Adrenal gland (tissue), 12 donors: ENCODE data around the gene NXN. TPM values are rescaled to one million over a fixed set of nuclear protein-coding genes. Genes with fewer than 3 reads are reported as not detected.
"Not testable (repeated sequence)": the region's sequence is repeated elsewhere in the genome, so short reads cannot be mapped to it uniquely, and the experiment has no call there.

ENCODE experiments used
- DNase-seq, 7 donors: peaks; one replicate each; pipeline ENCODE4 v3.0.0-alpha.2; 2019 to 2020
- H3K27ac ChIP-seq, 5 donors: fragments of 200-600 bp; sonication (generic) in 4 of 5; 1 replicate in 3 of 5; 2 replicates in 2 of 5; pipeline versions ENCODE4 v1.5.1 to v1.8.0; 2016 to 2020; ENCODE audit warnings: mild to moderate bottlenecking in 1 of 5
- H3K27me3 ChIP-seq: fragments of 200-600 bp; 2 replicates; pipeline ENCODE4 v1.8.0; 2021
- H3K36me3 ChIP-seq, 2 donors: fragments of 200-600 bp; replicated peaks in 1 of 2; 1 replicate in 1 of 2; 2 replicates in 1 of 2; pipeline versions ENCODE4 v1.5.1 to v1.8.0; 2018 to 2022
- H3K4me1 ChIP-seq, 2 donors: fragments of 200-600 bp; replicated peaks in 1 of 2; 1 replicate in 1 of 2; 2 replicates in 1 of 2; pipeline versions ENCODE4 v1.5.1 to v1.8.0; 2018 to 2021
- H3K4me3 ChIP-seq, 4 donors: fragments of 200-600 bp; sonication (generic) in 3 of 4; one replicate each; pipeline ENCODE4 v1.5.1; 2016 to 2018
- H3K9me3 ChIP-seq, 3 donors: fragments of 200-600 bp; sonication (generic) in 1 of 3; replicated peaks in 1 of 3; 1 replicate in 2 of 3; 2 replicates in 1 of 3; pipeline versions ENCODE4 v1.5.1 to v1.8.0; 2016 to 2021
- CTCF ChIP-seq, 6 experiments: fragments of 450-650 bp in 4 of 6; fragments of 200-600 bp in 2 of 6; sonication (generic) in 1 of 6; IDR thresholded peaks; 1 replicate in 5 of 6; 2 replicates in 1 of 6; pipeline versions ENCODE4 v1.5.1 to v1.8.0; 2016 to 2021; ENCODE audit warnings: antibody characterized with exemption in 6 of 6, mild to moderate bottlenecking in 2 of 6, moderate library complexity in 1 of 6
- POLR2A ChIP-seq, 2 donors: fragments of 450-650 bp; IDR thresholded peaks; one replicate each; pipeline ENCODE4 v1.6.1; 2017; ENCODE audit warnings: antibody characterized with exemption in 2 of 2, mild to moderate bottlenecking in 2 of 2, moderate library complexity in 1 of 2
- WGBS, 4 donors: extraction: QIAGEN DNeasy Blood & Tissue Kit in 2 of 4; methylation state at CpG; one replicate each; pipeline versions ENCODE4 v1.1.5 to v1.1.7; 2013 to 2017; 5-methylcytosine and 5-hydroxymethylcytosine counted together
- intact Hi-C, 2 donors: fragments of 100-400 bp; cut with DNase I; formaldehyde crosslinking; loops; one replicate each; pipeline versions ENCODE4 v1.14.1 to v1.15.0; 2022 to 2023
- polyA plus RNA-seq, 3 donors: library from polyadenylated mRNA; stranded (reverse); fragments of 200-250 nt in 2 of 3; fragments of 350-450 nt in 1 of 3; fragmentation: Illumina TruSeq in 1 of 3; extraction: RNeasy Lipid Tissue Mini Kit (QIAGEN cat#74804) in 1 of 3; gene quantifications; one replicate each; pipeline ENCODE4 v1.2.3, GENCODE V29; 2013 to 2014
- total RNA-seq, 9 donors: library from RNA; depleted of rRNA in 4 of 9; stranded (reverse); fragments of >200 nt in 4 of 9; fragments of 120-200 nt in 1 of 9; fragmentation: NEBNext Ultra II Directional in 1 of 9; extraction: Animal tissue kit (Norgen Biotek cat#: 25700) in 1 of 9; gene quantifications; one replicate each; pipeline versions ENCODE4 v1.1.0 to v1.2.4, GENCODE V29; 2013 to 2023
- donor health status: healthy with polysubstance abuse.
- donor health status: Bipolar disorder and iron deficiency.
- donor health status: DM: yes; HTN: yes; CAD: no.
- donor health status: DM: no; HTN: no; CAD: no.
- donor health status: DM: no; HTN: no; CAD: no.
- donor health status: DM: yes; HTN: yes; CAD: no.

NXN gene
- total and polyA plus RNA-seq, 12 donors: 3.6 to 24.7 (median 10.9) TPM

- Histone ChIP-seq H3K9me3 (no peaks in the 10 kb centered on the region), H3K4me1 (peaks cover 34 to 74% of the 10 kb centered on the region in 2 donors), H3K4me3 (no peak overlapping the region), H3K27ac (peak overlapping the region in 3 of 5 donors; percentile 9 to 96 (median 92)), H3K36me3 (peaks cover 0 to 42% of the 10 kb centered on the region in 2 donors), H3K27me3 (no peaks in the 10 kb centered on the region)
- intact Hi-C loops: no loop called here
- 46 to 60% (median 55%) methylated on average over 9 to 15 of the region's 15 CpGs for WGBS, 4 donors
- DNase-seq: peak in 4 of 7 donors; percentile 27 to 69 (median 50)
- TF ChIP-seq POLR2A (IDR thresholded peaks at IDR 0.05) (no peak), CTCF (IDR thresholded peaks at IDR 0.05) (no peak)
These were observed 21.3 kb upstream of the NXN start for GRCh38 chr17:1000597-1001461.

- H3K9me3 ChIP-seq: no peaks in the 10 kb centered on the region
- H3K4me3 ChIP-seq: peak overlapping the region in 1 of 4 donors; percentile 95
- H3K36me3 ChIP-seq: peaks cover 0 to 37% of the 10 kb centered on the region in 2 donors
- peak overlapping the region in 1 of 5 donors; percentile 92 for H3K27ac ChIP-seq
- H3K4me1 ChIP-seq: peaks cover 10 to 48% of the 10 kb centered on the region in 2 donors
- no peak for DNase-seq
- TF ChIP-seq CTCF (IDR thresholded peaks at IDR 0.05): no peak
- no peak for TF ChIP-seq POLR2A (IDR thresholded peaks at IDR 0.05)
- 19 to 34% (median 27%) methylated on average over 2 of the region's 2 CpGs for WGBS, 4 donors
- no peaks in the 10 kb centered on the region for H3K27me3 ChIP-seq
- intact Hi-C loops: no loop called here
These were observed 18.5 kb upstream of the NXN start for GRCh38 chr17:998111-998510.

GRCh38 chr17:996554-997344 lies 17.2 kb upstream of the NXN start, which contains the start of gene TIMM22:
TSS of gene TIMM22 (plus strand) at chr17:997129. CDS start at chr17:997143, 14 bp downstream.
- TF ChIP-seq POLR2A (IDR thresholded peaks at IDR 0.05) (peak; percentile 78 to 81), CTCF (IDR thresholded peaks at IDR 0.05) (peak; percentile 88 to 97 (median 90))
- peak within 1 kb of the TSS; percentile 48 to 97 (median 72) for H3K4me3 ChIP-seq
- DNase-seq: peak; percentile 92 to 96 (median 93)
- H3K9me3 ChIP-seq: no peaks in the 10 kb centered on the region
- 0 to 1% (median 0%) methylated on average over 26 to 71 of the region's 71 CpGs; no CpG with 5 or more reads in 1 of the 4 donors for WGBS, 4 donors
- intact Hi-C loops: no loop called here
- no peaks in the 10 kb centered on the region for H3K27me3 ChIP-seq
- peaks cover 10 to 34% of the 10 kb centered on the region in 2 donors for H3K4me1 ChIP-seq
- H3K36me3 ChIP-seq: peaks cover 0 to 24% of the 10 kb centered on the region in 2 donors
- H3K27ac ChIP-seq: peak within 1 kb of the TSS; percentile 22 to 93 (median 85)

GRCh38 chr17:995324-995723 lies 15.7 kb upstream of the NXN start:
- H3K27me3 ChIP-seq, H3K27ac ChIP-seq, H3K9me3 ChIP-seq, H3K4me3 ChIP-seq, intact Hi-C loops, DNase-seq: not testable (repeated sequence)
- 74 to 83% (median 81%) methylated on average over 8 of the region's 8 CpGs for WGBS, 4 donors
- H3K36me3 ChIP-seq: peaks cover 0 to 10% of the 10 kb centered on the region in 2 donors
- peaks cover 10 to 20% of the 10 kb centered on the region in 2 donors for H3K4me1 ChIP-seq
